ENCODE data around the gene CCNK.

GRCh38 chr14:99561864-99562263, 80.7 kb downstream of the CCNK start:
- TF ChIP-seq CTCF (IDR thresholded peaks at IDR 0.05; ENCODE audit: insufficient read depth, low read length, poor library complexity, severe bottlenecking) (no peak), EZH2phosphoT487 (conservative IDR thresholded peaks at IDR 0.05; ENCODE audit: low read length) (no peak)

Measured in SU-DHL-6 (cell line).